MM.1S (cell line): ENCODE data around the gene PDAP1.

Source experiments
- DNase-seq: peaks from one replicate; pipeline ENCODE4 v3.0.0-alpha.2; 2015
- H2AFZ ChIP-seq: fragments of 300-600 bp; sonication (generic); 2 replicates; pipeline ENCODE4 v1.6.0; 2016; ENCODE audit warnings: antibody characterized with exemption, low read length
- H3F3A ChIP-seq: fragments of 300-600 bp; sonication (generic); 2 replicates; pipeline ENCODE4 v1.6.1; 2016; ENCODE audit warnings: mild to moderate bottlenecking, antibody characterized with exemption, low read length, moderate library complexity, mixed read lengths; ENCODE audit not compliant: insufficient read depth
- H3K27ac ChIP-seq: fragments of 300-600 bp; sonication (generic); 2 replicates; pipeline ENCODE4 v1.5.1; 2016; ENCODE audit warnings: mild to moderate bottlenecking, low read length
- H3K27me3 ChIP-seq: fragments of 300-600 bp; sonication (generic); replicated peaks from 2 replicates; pipeline ENCODE4 v1.6.0; 2016; ENCODE audit warnings: low read length; ENCODE audit not compliant: insufficient read depth
- H3K36me3 ChIP-seq: fragments of 300-600 bp; sonication (generic); replicated peaks from 2 replicates; pipeline ENCODE4 v1.6.1; 2016; ENCODE audit warnings: mild to moderate bottlenecking, low read length, mixed read lengths; ENCODE audit not compliant: insufficient read depth
- H3K4me1 ChIP-seq: fragments of 300-600 bp; sonication (generic); 2 replicates; pipeline ENCODE4 v1.6.1; 2016; ENCODE audit warnings: low read length, mixed read lengths
- H3K4me2 ChIP-seq: fragments of 300-600 bp; sonication (generic); 2 replicates; pipeline ENCODE4 v1.6.0; 2016; ENCODE audit warnings: low read depth, low read length
- H3K4me3 ChIP-seq: fragments of 300-600 bp; sonication (generic); 2 replicates; pipeline ENCODE4 v1.5.1; 2016; ENCODE audit warnings: low read length, mixed read lengths
- H3K79me2 ChIP-seq: fragments of 300-600 bp; sonication (generic); 2 replicates; pipeline ENCODE4 v1.6.1; 2016; ENCODE audit warnings: mixed run types, low read length, mixed read lengths
- H3K9ac ChIP-seq: fragments of 300-600 bp; sonication (generic); 2 replicates; pipeline ENCODE4 v1.6.1; 2016; ENCODE audit warnings: low read length, mixed read lengths
- H3K9me2 ChIP-seq: fragments of 300-600 bp; sonication (generic); replicated peaks from 2 replicates; pipeline ENCODE4 v1.6.1; 2016; ENCODE audit warnings: mild to moderate bottlenecking, low read length, mixed read lengths; ENCODE audit not compliant: insufficient read depth
- H3K9me3 ChIP-seq: fragments of 300-600 bp; sonication (generic); replicated peaks from 2 replicates; pipeline ENCODE4 v1.6.1; 2016; ENCODE audit warnings: mild to moderate bottlenecking, low read length, mixed read lengths; ENCODE audit not compliant: insufficient read depth
- H4K20me1 ChIP-seq: fragments of 300-600 bp; sonication (generic); 2 replicates; pipeline ENCODE4 v1.6.1; 2016; ENCODE audit warnings: mild to moderate bottlenecking, low read length, moderate library complexity, mixed read lengths; ENCODE audit not compliant: insufficient read depth
- EZH2 ChIP-seq: fragments of 300-600 bp; sonication (generic); optimal IDR thresholded peaks from 2 replicates; pipeline ENCODE3; 2017; ENCODE audit warnings: low read depth, mild to moderate bottlenecking, antibody characterized with exemption, low read length, mixed read lengths
- EZH2phosphoT487 ChIP-seq: fragments of 300-600 bp; sonication (generic); IDR thresholded peaks from 2 replicates; pipeline ENCODE4 v1.6.1; 2018; ENCODE audit warnings: antibody characterized with exemption, low read length
- TF ChIP-seq, protein P1 (sequence below): fragments of 300-600 bp; sonication (generic); IDR thresholded peaks from 2 replicates; pipeline ENCODE4 v1.5.1; 2016; ENCODE audit warnings: antibody characterized with exemption, low read length, mixed read lengths

Gene PDAP1

GRCh38 chr7:99368750-99369389, 39.5 kb downstream of the PDAP1 start:
- Histone ChIP-seq H3K36me3 (no peaks in the 10 kb centered on the region), H2AFZ (no peak overlapping the region), H3K27me3 (no peaks in the 10 kb centered on the region), H4K20me1 (no peaks in the 10 kb centered on the region), H3K4me2 (no peak overlapping the region), H3K79me2 (no peaks in the 10 kb centered on the region), H3K27ac (no peak overlapping the region), H3K4me1 (no peaks in the 10 kb centered on the region), H3K9ac (no peak overlapping the region), H3K9me2 (no peaks in the 10 kb centered on the region), H3F3A (no peaks in the 10 kb centered on the region), H3K4me3 (no peak overlapping the region), H3K9me3 (no peaks in the 10 kb centered on the region)
- DNase-seq, result no peak
- TF ChIP-seq EZH2phosphoT487 (no peak), EZH2 (no peak)
- TF ChIP-seq, protein P1, sequence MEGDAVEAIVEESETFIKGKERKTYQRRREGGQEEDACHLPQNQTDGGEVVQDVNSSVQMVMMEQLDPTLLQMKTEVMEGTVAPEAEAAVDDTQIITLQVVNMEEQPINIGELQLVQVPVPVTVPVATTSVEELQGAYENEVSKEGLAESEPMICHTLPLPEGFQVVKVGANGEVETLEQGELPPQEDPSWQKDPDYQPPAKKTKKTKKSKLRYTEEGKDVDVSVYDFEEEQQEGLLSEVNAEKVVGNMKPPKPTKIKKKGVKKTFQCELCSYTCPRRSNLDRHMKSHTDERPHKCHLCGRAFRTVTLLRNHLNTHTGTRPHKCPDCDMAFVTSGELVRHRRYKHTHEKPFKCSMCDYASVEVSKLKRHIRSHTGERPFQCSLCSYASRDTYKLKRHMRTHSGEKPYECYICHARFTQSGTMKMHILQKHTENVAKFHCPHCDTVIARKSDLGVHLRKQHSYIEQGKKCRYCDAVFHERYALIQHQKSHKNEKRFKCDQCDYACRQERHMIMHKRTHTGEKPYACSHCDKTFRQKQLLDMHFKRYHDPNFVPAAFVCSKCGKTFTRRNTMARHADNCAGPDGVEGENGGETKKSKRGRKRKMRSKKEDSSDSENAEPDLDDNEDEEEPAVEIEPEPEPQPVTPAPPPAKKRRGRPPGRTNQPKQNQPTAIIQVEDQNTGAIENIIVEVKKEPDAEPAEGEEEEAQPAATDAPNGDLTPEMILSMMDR, result no peak

GRCh38 chr7:99366646-99367045, 41.8 kb downstream of the PDAP1 start:
- Histone ChIP-seq H3K27me3 (no peaks in the 10 kb centered on the region), H3K4me3 (no peak overlapping the region), H3K79me2 (no peaks in the 10 kb centered on the region), H3K4me1 (no peaks in the 10 kb centered on the region), H3K9me2 (no peaks in the 10 kb centered on the region), H2AFZ (no peak overlapping the region), H3K36me3 (no peaks in the 10 kb centered on the region), H3K4me2 (no peak overlapping the region), H4K20me1 (no peaks in the 10 kb centered on the region), H3K9me3 (no peaks in the 10 kb centered on the region), H3K27ac (no peak overlapping the region), H3F3A (no peaks in the 10 kb centered on the region), H3K9ac (no peak overlapping the region)
- no peak for DNase-seq
- TF ChIP-seq EZH2phosphoT487 (no peak), EZH2 (no peak)
- TF ChIP-seq, protein P1, result no peak

DNA sequence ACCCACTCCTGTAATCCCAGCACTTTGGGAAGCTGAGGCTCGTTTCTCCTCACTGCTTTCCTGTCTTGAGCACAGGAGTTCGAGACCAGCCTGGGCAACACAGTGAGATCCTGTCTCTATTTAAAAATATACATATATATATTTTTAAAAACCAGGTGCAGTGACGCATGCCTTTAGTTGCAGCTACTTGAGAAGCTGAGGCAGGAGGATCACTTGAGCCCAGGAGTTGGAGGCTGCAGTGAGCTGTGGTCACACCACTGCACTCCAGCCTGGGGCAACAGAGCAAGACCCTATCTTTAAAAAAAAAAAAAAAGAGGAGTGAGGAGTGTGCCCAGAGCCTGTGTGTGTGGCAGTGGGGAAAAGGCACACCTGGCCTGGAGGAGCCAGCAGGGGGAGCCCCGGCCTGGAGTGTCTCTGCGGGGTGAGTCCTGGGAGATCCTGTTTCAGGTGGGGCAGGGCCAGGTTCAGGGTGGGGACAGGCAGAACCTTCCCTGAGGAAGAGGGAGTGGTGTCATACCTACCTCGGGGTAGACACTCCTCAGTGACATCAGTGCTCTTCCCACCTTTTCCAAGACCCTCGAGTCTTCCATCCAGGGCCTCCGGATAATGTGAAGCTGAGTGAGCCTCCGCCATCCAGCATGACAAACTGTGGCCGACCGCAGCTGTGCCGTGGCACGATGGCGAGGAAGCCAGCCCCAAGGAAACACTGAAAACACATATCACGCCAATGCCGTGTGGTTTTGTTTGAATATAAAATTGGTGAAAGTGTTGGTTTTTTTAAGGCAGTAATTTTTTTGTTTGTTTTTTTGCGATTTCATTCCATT, 42.9 kb downstream of the PDAP1 start:
- Histone ChIP-seq H3F3A (no peaks in the 10 kb centered on the region), H3K4me3 (no peak overlapping the region), H3K9me2 (no peaks in the 10 kb centered on the region), H3K27ac (no peak overlapping the region), H2AFZ (no peak overlapping the region), H3K79me2 (no peaks in the 10 kb centered on the region), H3K4me1 (no peaks in the 10 kb centered on the region), H4K20me1 (no peaks in the 10 kb centered on the region), H3K27me3 (no peaks in the 10 kb centered on the region), H3K9me3 (no peaks in the 10 kb centered on the region), H3K4me2 (no peak overlapping the region), H3K36me3 (no peaks in the 10 kb centered on the region), H3K9ac (no peak overlapping the region)
- TF ChIP-seq, protein P1, result peak; percentile 57
- TF ChIP-seq EZH2phosphoT487 (no peak), EZH2 (no peak)
- DNase-seq, result peak; percentile 36
